Measurements from ENCODE around the gene OLFM1.

DNA sequence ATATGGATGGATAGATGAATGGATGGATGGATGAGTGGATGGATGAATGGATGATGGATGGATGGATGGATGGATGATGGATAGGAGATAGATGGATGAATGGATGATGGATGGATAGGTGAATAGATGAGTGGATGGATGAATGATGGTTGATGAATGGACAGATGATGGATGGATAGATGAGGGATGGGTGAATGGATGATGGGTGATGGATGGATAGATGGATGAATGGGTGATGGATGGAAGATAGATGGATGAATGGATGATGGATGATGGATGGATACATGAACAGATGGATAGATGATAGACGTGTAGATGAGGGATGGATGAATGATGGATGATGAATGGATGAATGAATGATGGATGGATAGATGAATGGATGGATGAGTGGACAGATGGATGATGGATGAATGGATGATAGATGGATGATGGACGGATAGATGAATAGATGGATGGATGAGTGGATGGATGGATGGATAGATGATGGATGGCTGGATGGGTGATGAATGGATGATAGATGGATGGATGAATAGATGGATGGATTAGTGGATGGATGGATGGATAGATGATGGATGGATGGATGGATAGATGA is 53.8 kb downstream of the OLFM1 start:
- no peak for TF ChIP-seq SUZ12 (IDR thresholded peaks at IDR 0.05; ENCODE audit: extremely low read depth, insufficient read depth, insufficient read length)
- TF ChIP-seq YY1 (IDR thresholded peaks at IDR 0.05; ENCODE audit: insufficient read depth, insufficient read length), result no peak
- no peak for TF ChIP-seq ZNF274 (IDR thresholded peaks at IDR 0.05; ENCODE audit: low read depth, low read length)

All from NT2/D1 (cell line).